HG03108 (cell line): Measurements from ENCODE around the gene AHCYL2.
"Not testable (repeated sequence)": the region's sequence is repeated elsewhere in the genome, so short reads cannot be mapped to it uniquely, and the experiment has no call there.

Experiments used
- ATAC-seq: cut with Tn5 transposase; IDR thresholded peaks from one replicate; pipeline ENCODE4 v1.9.1; 2021; ENCODE audit warnings: moderate library complexity; ENCODE audit not compliant: unreplicated experiment

The AHCYL2 gene

GRCh38 chr7:129412501-129412900 is 187.7 kb downstream of the AHCYL2 start:
- ATAC-seq, result no peak

- ATAC-seq, result no peak
Measured at GRCh38 chr7:129417073-129417472, 192.2 kb downstream of the AHCYL2 start.

- no peak for ATAC-seq
Measured at GRCh38 chr7:129421717-129422250, 197.0 kb downstream of the AHCYL2 start.

- ATAC-seq, result no peak
Measured at GRCh38 chr7:129422727-129423126, 197.9 kb downstream of the AHCYL2 start.

GRCh38 chr7:129423700-129424410 is 199.0 kb downstream of the AHCYL2 start:
- no peak for ATAC-seq

GRCh38 chr7:129426482-129426881 is 201.7 kb downstream of the AHCYL2 start:
- no peak for ATAC-seq

GRCh38 chr7:129427526-129428045 is 202.8 kb downstream of the AHCYL2 start:
- ATAC-seq, result no peak

GRCh38 chr7:129431911-129432643 is 207.2 kb downstream of the AHCYL2 start:
- ATAC-seq, result no peak

- ATAC-seq, result peak; percentile 96
Measured at GRCh38 chr7:129433847-129434674, 209.2 kb downstream of the AHCYL2 start, which contains the start of gene STRIP2. Gene STRIP2, plus strand, starts transcription at chr7:129434432. Its CDS starts 41 bp downstream, at chr7:129434473.

- ATAC-seq, result no peak
Measured at GRCh38 chr7:129434675-129435318, 210.0 kb downstream of the AHCYL2 start.

GRCh38 chr7:129435414-129435829 is 210.6 kb downstream of the AHCYL2 start:
- no peak for ATAC-seq

- ATAC-seq, result no peak
Measured at GRCh38 chr7:129436335-129436923, 211.6 kb downstream of the AHCYL2 start.

GRCh38 chr7:129437190-129437589 is 212.4 kb downstream of the AHCYL2 start:
- no peak for ATAC-seq

GRCh38 chr7:129438281-129438838 is 213.5 kb downstream of the AHCYL2 start:
- no peak for ATAC-seq

- ATAC-seq, result no peak
Measured at GRCh38 chr7:129438839-129439651, 214.2 kb downstream of the AHCYL2 start.

- ATAC-seq, result no peak
Measured at GRCh38 chr7:129439963-129440625, 215.3 kb downstream of the AHCYL2 start.

GRCh38 chr7:129443612-129444011 is 218.8 kb downstream of the AHCYL2 start:
- no peak for ATAC-seq

- ATAC-seq, result not testable (repeated sequence)
Measured at GRCh38 chr7:129444776-129445175, 219.9 kb downstream of the AHCYL2 start.
